CD4-positive, alpha-beta memory T cell (primary cell): Measurements from ENCODE around the gene PDYN. TPM values are rescaled to one million over a fixed set of nuclear protein-coding genes. Genes with fewer than 3 reads are reported as not detected.

Source experiments
- CTCF ChIA-PET: fragments of 350-600 bp; sonication (Branson Sonifier 250); formaldehyde crosslinking; loops from one replicate; lab custom pipeline; 2021; ENCODE audit warnings: inconsistent platforms; ENCODE audit not compliant: partially characterized antibody; lab: Charles Lee
- POLR2A ChIA-PET: fragments of 350-600 bp; sonication (Branson Sonifier 250); formaldehyde crosslinking; loops from one replicate; lab custom pipeline; 2021; ENCODE audit not compliant: partially characterized antibody; lab: Charles Lee
- DNase-seq, 5 donors: peaks; one replicate each; pipeline versions ENCODE4 v3.0.0 to v3.0.0-alpha.2; 2020 to 2022; ENCODE audit warnings: mixed read lengths in 1 of 5
- H3K27ac ChIP-seq: one replicate; pipeline ENCODE4 v1.7.0; 2013; ENCODE audit warnings: low read depth, low read length
- H3K27me3 ChIP-seq: 2 replicates; pipeline ENCODE4 v1.7.0; 2013; ENCODE audit warnings: mild to moderate bottlenecking, low read length, moderate library complexity; ENCODE audit not compliant: insufficient read depth
- H3K36me3 ChIP-seq: 2 replicates; pipeline ENCODE4 v1.7.0; 2013; ENCODE audit warnings: mild to moderate bottlenecking, low read length, moderate library complexity; ENCODE audit not compliant: insufficient read depth
- H3K4me1 ChIP-seq: 2 replicates; pipeline ENCODE4 v1.7.0; 2013; ENCODE audit warnings: mild to moderate bottlenecking, low read length, moderate library complexity; ENCODE audit not compliant: insufficient read depth
- H3K4me3 ChIP-seq, 2 donors: one replicate each; pipeline ENCODE4 v1.7.0; 2013; ENCODE audit warnings: low read length in 2 of 2, mild to moderate bottlenecking in 1 of 2
- H3K9me3 ChIP-seq, 2 donors: one replicate each; pipeline ENCODE4 v1.7.0; 2013; ENCODE audit warnings: low read length in 2 of 2, control low read depth in 1 of 2; ENCODE audit not compliant: control insufficient read depth in 1 of 2
- H3K27ac Mint-ChIP-seq, 7 donors: one replicate each; pipeline ENCODE4 v1.8.0; 2020 to 2021; ENCODE audit warnings: mixed read lengths in 7 of 7, mild to moderate bottlenecking in 6 of 7, inconsistent platforms in 3 of 7, moderate library complexity in 3 of 7
- H3K27me3 Mint-ChIP-seq, 2 donors: one replicate each; pipeline ENCODE4 v1.8.0; 2020 to 2021; ENCODE audit warnings: mixed read lengths in 2 of 2
- H3K36me3 Mint-ChIP-seq, 2 donors: one replicate each; pipeline ENCODE4 v1.8.0; 2020 to 2021; ENCODE audit warnings: mixed read lengths in 2 of 2, inconsistent platforms in 1 of 2, mild to moderate bottlenecking in 1 of 2
- H3K4me1 Mint-ChIP-seq, 4 donors: one replicate each; pipeline ENCODE4 v1.8.0; 2020 to 2021; ENCODE audit warnings: mixed read lengths in 4 of 4, mild to moderate bottlenecking in 1 of 4
- H3K4me3 Mint-ChIP-seq, 8 donors: one replicate each; pipeline ENCODE4 v1.8.0; 2020 to 2021; ENCODE audit warnings: mixed read lengths in 8 of 8, mild to moderate bottlenecking in 7 of 8, moderate library complexity in 6 of 8, inconsistent platforms in 3 of 8
- H3K9me3 Mint-ChIP-seq, 8 donors: one replicate each; pipeline ENCODE4 v1.8.0; 2020 to 2021; ENCODE audit warnings: mixed read lengths in 8 of 8, mild to moderate bottlenecking in 5 of 8, inconsistent platforms in 3 of 8, moderate library complexity in 1 of 8
- intact Hi-C: fragments of 100-400 bp; cut with micrococcal nuclease; formaldehyde crosslinking; loops from one replicate; pipeline ENCODE4 v1.15.1; 2023
- polyA plus RNA-seq, 2 donors: library from polyadenylated mRNA; unstranded; fragments of 300-500 nt; fragmentation: Illumina TruSeq; gene quantifications; one replicate each; pipeline ENCODE4 v1.2.3, GENCODE V29; 2021
- total RNA-seq, 2 experiments: library from RNA; stranded (reverse); gene quantifications; one replicate each; pipeline ENCODE4 v1.2.3, GENCODE V29; 2021

PDYN gene
- total and polyA plus RNA-seq, 4 experiments from 2014 or later, result not detected

DNA sequence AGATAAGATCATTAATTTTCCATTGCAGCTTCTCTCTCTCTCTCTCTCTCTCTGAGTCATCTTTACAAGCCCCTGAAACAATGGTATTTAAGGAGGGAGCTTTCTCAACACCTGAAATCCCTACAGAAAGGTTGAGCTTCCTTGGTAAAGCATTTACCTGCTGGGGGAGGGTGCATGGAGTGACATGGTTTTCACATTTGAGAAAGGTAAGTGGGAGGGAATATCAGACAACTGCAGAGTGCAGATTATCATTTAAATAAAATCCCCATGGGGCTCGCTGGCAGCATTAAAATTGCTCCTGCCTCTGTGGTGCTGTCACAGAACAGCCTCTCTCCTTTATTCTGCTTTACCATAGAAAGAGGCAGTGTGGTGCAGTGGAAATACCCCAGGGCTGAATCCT lies 10.3 kb upstream of the PDYN start:
- Histone ChIP-seq H3K9me3 (no peaks in the 10 kb centered on the region), H3K27me3 (peaks cover 4% of the 10 kb centered on the region), H3K4me3 (no peak overlapping the region), H3K27ac (no peak overlapping the region), H3K4me1 (no peaks in the 10 kb centered on the region), H3K36me3 (no peaks in the 10 kb centered on the region)
- no peak overlapping the region for H3K4me3 Mint-ChIP-seq
- no peaks in the 10 kb centered on the region for H3K4me1 Mint-ChIP-seq
- H3K27me3 Mint-ChIP-seq, result peaks cover 20 to 34% of the 10 kb centered on the region in 2 donors
- no peak overlapping the region for H3K27ac Mint-ChIP-seq
- intact Hi-C loops, result no loop called here
- POLR2A ChIA-PET, result no interaction called here
- H3K36me3 Mint-ChIP-seq, result no peaks in the 10 kb centered on the region
- no peaks in the 10 kb centered on the region for H3K9me3 Mint-ChIP-seq
- no peak for DNase-seq
- CTCF ChIA-PET, result interaction anchor here (0.7 to 1.2 kb wide), 2 partner anchors 9 to 168 kb away, joined by 3 to 4 read pairs; no protein-coding TSS in a partner anchor

DNA sequence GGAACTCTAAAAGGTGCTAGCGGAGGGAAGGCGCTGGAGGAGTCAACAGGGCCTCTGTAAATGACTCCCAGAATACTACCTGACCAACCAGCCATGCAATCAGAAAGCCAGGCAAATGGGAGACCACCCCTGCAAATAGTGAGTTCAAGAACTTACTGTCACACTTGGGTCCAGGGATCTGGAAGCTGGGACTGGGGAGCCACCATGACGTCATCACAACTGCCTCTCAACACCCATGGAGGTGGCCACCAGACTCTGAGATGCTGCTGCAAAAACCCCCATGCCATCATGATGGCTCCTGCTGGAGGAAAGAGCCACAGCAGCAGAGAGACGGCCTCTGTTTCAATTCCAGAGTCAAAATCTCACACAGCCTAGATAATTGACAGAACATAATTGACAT lies 8.5 kb upstream of the PDYN start:
- H3K27me3 Mint-ChIP-seq, result peaks cover 21 to 38% of the 10 kb centered on the region in 2 donors
- no peak overlapping the region for H3K27ac Mint-ChIP-seq
- H3K4me1 Mint-ChIP-seq, result no peaks in the 10 kb centered on the region
- Histone ChIP-seq H3K27me3 (peaks cover 4% of the 10 kb centered on the region), H3K36me3 (no peaks in the 10 kb centered on the region), H3K4me3 (no peak overlapping the region), H3K4me1 (no peaks in the 10 kb centered on the region), H3K9me3 (no peaks in the 10 kb centered on the region), H3K27ac (no peak overlapping the region)
- no peaks in the 10 kb centered on the region for H3K9me3 Mint-ChIP-seq
- no peak overlapping the region for H3K4me3 Mint-ChIP-seq
- no peak for DNase-seq
- intact Hi-C loops, result no loop called here
- POLR2A ChIA-PET, result no interaction called here
- no peaks in the 10 kb centered on the region for H3K36me3 Mint-ChIP-seq
- CTCF ChIA-PET, result no interaction called here

DNA sequence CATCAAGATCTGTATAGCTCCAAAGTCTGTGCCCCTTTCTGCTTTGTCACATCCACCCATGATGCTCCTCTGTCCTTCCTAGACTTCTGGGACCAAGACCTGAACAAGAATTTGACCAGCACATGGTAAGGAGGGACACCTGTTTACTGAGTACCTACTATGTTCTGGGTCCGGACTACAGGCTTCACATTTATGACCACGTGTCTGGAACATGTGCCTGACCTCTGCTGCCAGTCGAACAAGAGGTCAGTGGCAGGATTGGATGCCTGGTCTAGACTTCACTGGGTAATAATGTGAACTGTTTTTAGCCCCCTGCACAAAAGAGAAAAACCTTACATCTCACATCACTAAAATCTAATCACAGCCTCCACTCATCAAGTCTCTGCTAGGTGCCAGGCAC lies 7.3 kb upstream of the PDYN start:
- no peak for DNase-seq
- Histone ChIP-seq H3K4me3 (no peak overlapping the region), H3K4me1 (no peaks in the 10 kb centered on the region), H3K27me3 (no peaks in the 10 kb centered on the region), H3K27ac (no peak overlapping the region), H3K9me3 (no peaks in the 10 kb centered on the region), H3K36me3 (no peaks in the 10 kb centered on the region)
- H3K9me3 Mint-ChIP-seq, result no peaks in the 10 kb centered on the region
- ChIA-PET CTCF (interaction anchor here (0.7 kb wide), 1 partner anchor 8 kb away, joined by 6 read pairs; no protein-coding TSS in a partner anchor), POLR2A (no interaction called here)
- H3K27me3 Mint-ChIP-seq, result peaks cover 27 to 41% of the 10 kb centered on the region in 2 donors
- H3K36me3 Mint-ChIP-seq, result no peaks in the 10 kb centered on the region
- no peak overlapping the region for H3K4me3 Mint-ChIP-seq
- H3K4me1 Mint-ChIP-seq, result no peaks in the 10 kb centered on the region
- intact Hi-C loops, result no loop called here
- H3K27ac Mint-ChIP-seq, result no peak overlapping the region

DNA sequence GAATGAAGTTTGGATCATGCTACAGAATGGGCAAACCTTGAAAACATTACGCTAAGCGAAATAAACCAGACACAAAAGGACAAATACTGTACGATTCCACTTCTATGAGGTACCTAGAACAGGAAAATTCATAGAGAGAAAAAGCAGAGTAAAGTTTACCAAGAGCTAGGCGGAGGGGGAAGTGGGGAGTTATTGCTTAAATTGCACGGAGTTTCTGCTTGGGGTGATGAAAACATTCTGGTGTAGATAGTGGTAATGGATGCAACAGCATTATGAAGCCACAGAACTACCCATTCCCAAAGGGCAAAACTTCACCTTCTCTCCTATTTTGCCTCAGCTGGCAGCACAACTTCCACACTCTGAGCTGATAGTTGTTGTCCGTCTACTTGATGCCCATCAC lies 6.4 kb upstream of the PDYN start:
- POLR2A ChIA-PET, result no interaction called here
- H3K4me3 Mint-ChIP-seq, result no peak overlapping the region

DNA sequence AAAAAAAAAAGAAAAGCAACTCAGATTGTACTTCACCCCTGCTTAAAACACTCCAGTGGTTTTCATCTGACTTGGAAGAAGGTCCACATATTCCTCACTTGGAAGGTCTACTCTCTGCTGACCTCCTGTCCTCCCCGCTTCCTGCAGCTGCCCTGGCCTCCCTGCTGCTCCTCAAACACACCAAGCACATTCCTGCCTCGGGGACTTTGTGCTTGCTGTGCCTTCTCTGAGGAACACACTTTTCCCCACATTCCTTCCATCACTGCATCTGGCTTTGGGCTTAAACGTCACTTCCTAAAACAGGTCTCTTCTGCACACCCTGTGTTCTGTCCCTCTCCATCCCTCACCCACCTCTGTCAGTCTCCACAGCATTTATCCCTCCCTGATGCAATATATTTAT lies 4.9 kb upstream of the PDYN start:
- Mint-ChIP-seq H3K4me1 (peaks cover 0 to 2% (median 0%) of the 10 kb centered on the region in 4 donors), H3K36me3 (no peaks in the 10 kb centered on the region), H3K27ac (no peak overlapping the region), H3K4me3 (no peak overlapping the region), H3K9me3 (no peaks in the 10 kb centered on the region), H3K27me3 (peaks cover 31 to 52% of the 10 kb centered on the region in 2 donors)
- DNase-seq, result no peak
- Histone ChIP-seq H3K4me1 (no peaks in the 10 kb centered on the region), H3K27ac (no peak overlapping the region), H3K27me3 (no peaks in the 10 kb centered on the region), H3K9me3 (no peaks in the 10 kb centered on the region), H3K36me3 (no peaks in the 10 kb centered on the region), H3K4me3 (no peak overlapping the region)
- POLR2A ChIA-PET, result no interaction called here
- CTCF ChIA-PET, result no interaction called here
- intact Hi-C loops, result no loop called here

More for the DNA sequence above, 6.4 kb upstream of the PDYN start:
- Histone ChIP-seq H3K9me3 (no peaks in the 10 kb centered on the region), H3K4me1 (no peaks in the 10 kb centered on the region), H3K36me3 (no peaks in the 10 kb centered on the region), H3K4me3 (no peak overlapping the region), H3K27ac (no peak overlapping the region), H3K27me3 (no peaks in the 10 kb centered on the region)
- Mint-ChIP-seq H3K9me3 (no peaks in the 10 kb centered on the region), H3K27ac (no peak overlapping the region), H3K36me3 (no peaks in the 10 kb centered on the region), H3K27me3 (peaks cover 27 to 44% of the 10 kb centered on the region in 2 donors), H3K4me1 (no peaks in the 10 kb centered on the region)
- intact Hi-C loops, result no loop called here
- DNase-seq, result no peak
- CTCF ChIA-PET, result no interaction called here

DNA sequence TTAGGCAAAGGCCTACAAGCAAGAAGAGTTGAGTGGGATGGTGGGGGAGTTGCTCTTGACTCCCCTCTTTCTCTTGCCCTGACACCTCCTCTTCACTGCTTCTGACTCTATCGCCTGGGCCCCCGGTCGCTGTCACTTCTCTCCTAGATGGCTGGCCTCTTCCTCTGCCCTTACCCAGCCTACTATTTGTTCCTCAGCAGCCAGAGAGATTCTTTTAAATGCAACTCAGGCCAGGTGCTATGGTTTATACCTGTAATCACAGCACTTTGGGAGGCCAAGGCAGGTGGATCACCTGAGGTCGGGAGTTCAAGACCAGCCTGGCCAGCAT lies 4.3 kb upstream of the PDYN start:
- CTCF ChIA-PET, result interaction anchor here (0.6 kb wide), 1 partner anchor 8 kb away, joined by 3 read pairs; no protein-coding TSS in a partner anchor
- Mint-ChIP-seq H3K4me3 (no peak overlapping the region), H3K36me3 (no peaks in the 10 kb centered on the region), H3K9me3 (no peaks in the 10 kb centered on the region), H3K27ac (no peak overlapping the region), H3K27me3 (peaks cover 34 to 57% of the 10 kb centered on the region in 2 donors), H3K4me1 (peaks cover 0 to 2% (median 0%) of the 10 kb centered on the region in 4 donors)
- Histone ChIP-seq H3K4me1 (no peaks in the 10 kb centered on the region), H3K36me3 (no peaks in the 10 kb centered on the region), H3K27ac (no peak overlapping the region), H3K9me3 (no peaks in the 10 kb centered on the region), H3K27me3 (no peaks in the 10 kb centered on the region), H3K4me3 (no peak overlapping the region)
- no peak for DNase-seq
- POLR2A ChIA-PET, result interaction anchor here (0.6 kb wide), 1 partner anchor 110 kb away, joined by 5 read pairs; no protein-coding TSS in a partner anchor
- intact Hi-C loops, result no loop called here

DNA sequence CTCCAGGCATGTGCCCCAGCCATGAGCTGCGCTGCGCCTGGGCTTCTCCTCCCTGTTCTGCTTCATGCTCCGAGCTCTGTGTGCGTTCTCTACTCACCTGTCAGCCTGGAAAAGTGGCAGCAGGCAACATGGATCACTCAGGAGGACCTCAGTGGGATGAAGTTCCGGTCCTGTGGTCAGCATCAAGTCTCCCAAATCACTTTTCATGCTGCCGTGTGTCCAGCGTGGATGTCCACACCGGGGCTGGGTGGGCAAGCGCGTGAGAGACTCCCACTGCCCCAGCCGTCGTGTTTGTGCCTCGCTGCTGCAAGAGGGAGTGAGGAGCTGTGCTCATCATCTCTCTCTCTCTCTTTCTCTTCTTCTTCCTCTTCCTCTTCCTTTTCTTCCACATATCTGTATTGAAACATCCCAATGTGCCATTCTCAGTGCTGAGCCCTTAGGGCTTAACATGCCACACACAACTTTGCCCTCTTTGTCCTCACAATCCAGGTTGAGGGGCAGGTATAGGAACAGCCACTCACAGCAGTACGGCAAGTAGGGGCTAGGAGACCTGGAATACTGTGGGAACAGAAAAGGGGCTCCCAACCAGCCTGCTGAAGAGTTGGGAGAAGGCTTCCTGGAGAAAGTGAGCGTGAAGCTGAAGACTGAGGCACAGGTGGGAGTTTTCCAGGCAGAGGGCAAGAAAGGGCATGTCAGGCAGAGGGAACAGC lies 3.8 kb upstream of the PDYN start:
- H3K9me3 Mint-ChIP-seq, result no peaks in the 10 kb centered on the region
- intact Hi-C loops, result no loop called here
- H3K4me3 Mint-ChIP-seq, result no peak overlapping the region
- H3K4me1 Mint-ChIP-seq, result peaks cover 0 to 2% (median 0%) of the 10 kb centered on the region in 4 donors
- no peaks in the 10 kb centered on the region for H3K36me3 Mint-ChIP-seq
- Histone ChIP-seq H3K4me3 (no peak overlapping the region), H3K9me3 (no peaks in the 10 kb centered on the region), H3K36me3 (no peaks in the 10 kb centered on the region), H3K4me1 (no peaks in the 10 kb centered on the region), H3K27ac (no peak overlapping the region), H3K27me3 (no peaks in the 10 kb centered on the region)
- peak overlapping the region in 1 of 7 donors; percentile 38 for H3K27ac Mint-ChIP-seq
- ChIA-PET POLR2A (interaction anchor here (0.6 kb wide), 1 partner anchor 111 kb away, joined by 5 read pairs; no protein-coding TSS in a partner anchor), CTCF (interaction anchor here (0.6 kb wide), 1 partner anchor 9 kb away, joined by 3 read pairs; no protein-coding TSS in a partner anchor)
- DNase-seq, result no peak
- peaks cover 35 to 59% of the 10 kb centered on the region in 2 donors for H3K27me3 Mint-ChIP-seq
